ENCODE results near the gene DDX17. TPM values are rescaled to one million over a fixed set of nuclear protein-coding genes. Genes with fewer than 3 reads are reported as not detected.

Gene DDX17
- total and polyA plus RNA-seq, 2 of the 4 experiments (the other 2 are of a cell fraction), result 240 to 371 TPM

DNA sequence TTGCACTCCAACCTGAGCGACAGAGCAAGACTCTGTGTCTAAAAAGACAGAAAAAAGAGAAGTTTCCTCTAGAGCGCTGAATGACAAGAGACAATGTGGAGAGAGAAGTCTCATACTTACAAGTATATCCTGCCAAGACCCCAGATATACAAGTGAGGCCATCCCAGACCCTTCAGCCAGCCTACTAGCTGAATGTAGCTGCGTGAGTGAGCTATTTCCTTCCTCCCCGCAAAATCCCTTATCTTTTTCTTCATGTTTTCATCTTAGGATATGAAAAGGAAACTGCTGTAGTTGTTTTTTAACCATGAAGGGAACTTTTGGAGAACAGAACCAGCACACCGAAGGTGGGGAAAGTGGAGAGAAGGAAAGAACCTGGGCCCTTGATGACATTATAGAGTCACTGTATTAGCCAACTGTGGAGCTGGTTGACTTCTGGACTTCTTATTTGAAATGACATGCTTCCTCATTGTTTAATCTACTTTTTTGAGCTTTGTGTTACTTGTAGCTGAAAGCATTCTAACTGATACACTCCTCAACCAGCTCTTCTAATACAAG is 4.4 kb upstream of the DDX17 start:
- H2AK9ac ChIP-seq (replicated peaks; ENCODE audit: low read depth, low read length, poor library complexity), result no peak overlapping the region
- H3K56ac ChIP-seq (ENCODE audit: extremely low read depth, insufficient read depth, low read length), result no peak overlapping the region
- H3K27ac ChIP-seq (ENCODE audit: insufficient read depth, low read length), result no peak overlapping the region
- H2AFZ ChIP-seq (replicated peaks; ENCODE audit: low read length, poor library complexity), result no peak overlapping the region
- H3K4me2 ChIP-seq (ENCODE audit: low read depth, low read length), result no peak overlapping the region
- H4K91ac ChIP-seq (ENCODE audit: insufficient read depth, low read depth, low read length), result no peak overlapping the region
- no peaks in the 10 kb centered on the region for H3K9me3 ChIP-seq (ENCODE audit: control insufficient read depth, insufficient read depth, low read length)
- BruUV-seq (replicated peaks), result no TSS peak
- no peak overlapping the region for H3K23ac ChIP-seq (ENCODE audit: low read depth, low read length)
- no peak overlapping the region for H3K4me3 ChIP-seq (ENCODE audit: insufficient read depth, low read depth, low read length)
- no peak overlapping the region for H4K8ac ChIP-seq (ENCODE audit: low read depth in 2 of 2, low read length in 2 of 2)
- intact Hi-C loops (cut with micrococcal nuclease), result no loop called here
- no CpG with 5 or more reads among the region's 5 CpGs for WGBS, 2 experiments (ENCODE audit: extremely low coverage in 2 of 2, insufficient read length in 1 of 2)
- dilution Hi-C loops (cut with HindIII; ENCODE audit: low sequenced_read_pairs, unreplicated experiment), result no loop called here
- CTCF ChIA-PET, result no interaction called here
- peaks cover 4 to 8% of the 10 kb centered on the region in 2 experiments; a peak in 2 of 4 replicates for H3K79me1 ChIP-seq (ENCODE audit: low read depth in 1 of 2, low read length in 2 of 2)
- no peaks in the 10 kb centered on the region for H3K27me3 ChIP-seq (ENCODE audit: control insufficient read depth, insufficient read depth, low read length)
- H4K5ac ChIP-seq (ENCODE audit: low read depth, low read length), result no peak overlapping the region
- no peak overlapping the region for H3K18ac ChIP-seq (ENCODE audit: low read depth, low read length)
- H2BK15ac ChIP-seq (ENCODE audit: low read depth, low read length), result no peak overlapping the region
- H3K4ac ChIP-seq (ENCODE audit: low read depth, low read length), result no peak overlapping the region
- peaks cover 3% of the 10 kb centered on the region for H3K9me1 ChIP-seq (ENCODE audit: insufficient read depth, low read length)
- TF ChIP-seq RCOR1 (IDR thresholded peaks at IDR 0.05; ENCODE audit: insufficient replicate concordance, low read length) (no peak), BHLHE40 (IDR thresholded peaks at IDR 0.05; ENCODE audit: low read depth, low read length) (no peak), SMC3 (IDR thresholded peaks at IDR 0.05; ENCODE audit: low read depth, low read length) (no peak), RFX5 (IDR thresholded peaks at IDR 0.05; ENCODE audit: low read depth, low read length) (no peak)
- no peaks in the 10 kb centered on the region for H3K36me3 ChIP-seq (ENCODE audit: control insufficient read depth, insufficient read depth, low read length)
- POLR2A ChIA-PET (ENCODE audit: unreplicated experiment), result interaction anchor here (0.6 kb wide), 1 partner anchor 19 kb away, joined by 3 read pairs; no protein-coding TSS in a partner anchor
- in situ Hi-C loops (cut with MboI; ENCODE audit: low sequenced_read_pairs), result no loop called here
- no peak overlapping the region for H2AK5ac ChIP-seq (ENCODE audit: low read depth, low read length)
- ATAC-seq (ENCODE audit: low read depth), result no peak
- no peak overlapping the region for H3K9ac ChIP-seq (ENCODE audit: low read depth, low read length)
- H2BK120ac ChIP-seq (ENCODE audit: low read depth, low read length), result no peak overlapping the region
- DNase-seq, result no peak
- no peak overlapping the region for H3K14ac ChIP-seq (replicated peaks; ENCODE audit: low read depth, low read length)
- no peak overlapping the region for H2BK20ac ChIP-seq (ENCODE audit: low read depth, low read length)
- H2BK5ac ChIP-seq (ENCODE audit: low read depth, low read length, poor library complexity, severe bottlenecking), result no peak overlapping the region
- H4K20me1 ChIP-seq (ENCODE audit: insufficient read depth, low read length), result no peaks in the 10 kb centered on the region
- H3K4me1 ChIP-seq (ENCODE audit: control insufficient read depth, insufficient read depth, low read length), result peaks cover 2% of the 10 kb centered on the region; the same call in 1 of the 2 replicates
